GM12872 (cell line): ENCODE results near the gene PGA5.

ENCODE experiments used
- TF ChIP-seq, protein P1 (sequence below): IDR thresholded peaks from 3 replicates; pipeline ENCODE4 v1.5.1; 2011; ENCODE audit warnings: low read depth, mild to moderate bottlenecking, low read length, moderate library complexity; ENCODE audit not compliant: insufficient read depth

The PGA5 gene

DNA sequence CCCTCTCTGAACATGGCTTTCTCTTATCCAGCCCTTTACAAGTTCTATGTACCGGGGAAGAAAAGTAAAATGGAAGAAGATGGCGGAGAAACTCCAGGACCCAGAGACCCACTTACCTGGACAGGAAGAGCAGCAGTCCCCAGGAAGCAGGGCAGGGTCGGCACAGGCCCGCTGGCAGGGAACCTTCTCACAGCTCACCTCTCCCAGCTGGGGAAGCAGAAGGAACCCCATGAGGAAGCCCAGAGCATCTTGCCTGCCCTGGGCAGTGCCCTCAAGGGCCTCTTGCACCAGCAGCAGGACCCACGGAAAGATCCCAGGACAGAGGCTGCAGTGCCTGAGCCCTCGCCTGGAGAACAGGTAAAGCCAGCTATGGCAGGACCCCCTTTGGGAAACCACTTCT lies 23.4 kb downstream of the PGA5 start:
- TF ChIP-seq, protein P1, sequence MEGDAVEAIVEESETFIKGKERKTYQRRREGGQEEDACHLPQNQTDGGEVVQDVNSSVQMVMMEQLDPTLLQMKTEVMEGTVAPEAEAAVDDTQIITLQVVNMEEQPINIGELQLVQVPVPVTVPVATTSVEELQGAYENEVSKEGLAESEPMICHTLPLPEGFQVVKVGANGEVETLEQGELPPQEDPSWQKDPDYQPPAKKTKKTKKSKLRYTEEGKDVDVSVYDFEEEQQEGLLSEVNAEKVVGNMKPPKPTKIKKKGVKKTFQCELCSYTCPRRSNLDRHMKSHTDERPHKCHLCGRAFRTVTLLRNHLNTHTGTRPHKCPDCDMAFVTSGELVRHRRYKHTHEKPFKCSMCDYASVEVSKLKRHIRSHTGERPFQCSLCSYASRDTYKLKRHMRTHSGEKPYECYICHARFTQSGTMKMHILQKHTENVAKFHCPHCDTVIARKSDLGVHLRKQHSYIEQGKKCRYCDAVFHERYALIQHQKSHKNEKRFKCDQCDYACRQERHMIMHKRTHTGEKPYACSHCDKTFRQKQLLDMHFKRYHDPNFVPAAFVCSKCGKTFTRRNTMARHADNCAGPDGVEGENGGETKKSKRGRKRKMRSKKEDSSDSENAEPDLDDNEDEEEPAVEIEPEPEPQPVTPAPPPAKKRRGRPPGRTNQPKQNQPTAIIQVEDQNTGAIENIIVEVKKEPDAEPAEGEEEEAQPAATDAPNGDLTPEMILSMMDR, result no peak

- TF ChIP-seq, protein P1, result no peak
Measured at GRCh38 chr11:61264795-61265194, 23.8 kb downstream of the PGA5 start.

- TF ChIP-seq, protein P1, result no peak
Measured at GRCh38 chr11:61265357-61265756, 24.4 kb downstream of the PGA5 start.

- TF ChIP-seq, protein P1, result no peak
Measured at GRCh38 chr11:61266602-61267001, 25.6 kb downstream of the PGA5 start.

GRCh38 chr11:61267437-61267841 lies 26.5 kb downstream of the PGA5 start:
- TF ChIP-seq, protein P1, result no peak

DNA sequence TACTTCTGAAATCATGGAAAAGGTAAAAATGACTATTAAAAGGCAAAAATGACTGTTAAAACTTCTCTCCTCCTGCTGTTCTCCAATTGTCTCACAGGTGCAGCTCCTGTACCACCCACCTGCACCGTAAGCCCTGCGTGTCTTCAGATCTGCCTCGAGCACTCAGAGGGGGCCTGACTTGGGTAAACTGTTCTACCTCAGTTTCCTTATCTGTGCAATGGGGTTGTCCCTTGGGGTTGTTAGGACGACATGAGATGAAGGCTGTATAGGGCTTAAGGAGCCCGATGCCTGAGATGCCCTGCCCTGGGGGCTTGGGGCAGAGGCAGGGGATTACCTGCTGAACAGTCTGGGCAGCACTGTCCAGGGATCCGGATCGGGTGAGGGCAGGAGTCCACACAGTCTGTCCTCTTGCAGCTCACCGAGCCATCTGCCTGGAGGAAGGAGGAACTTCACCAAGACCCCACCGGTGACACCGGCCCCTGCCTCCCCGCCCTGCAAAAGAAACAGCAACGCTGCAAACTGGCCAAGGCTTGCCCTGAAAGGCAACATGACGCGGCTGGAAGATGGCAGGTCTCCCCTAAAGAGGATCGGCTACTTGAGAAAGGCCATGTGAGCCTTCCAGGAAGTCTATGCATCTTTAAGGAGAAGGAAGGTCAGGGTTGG lies 27.7 kb downstream of the PGA5 start:
- TF ChIP-seq, protein P1, result no peak

DNA sequence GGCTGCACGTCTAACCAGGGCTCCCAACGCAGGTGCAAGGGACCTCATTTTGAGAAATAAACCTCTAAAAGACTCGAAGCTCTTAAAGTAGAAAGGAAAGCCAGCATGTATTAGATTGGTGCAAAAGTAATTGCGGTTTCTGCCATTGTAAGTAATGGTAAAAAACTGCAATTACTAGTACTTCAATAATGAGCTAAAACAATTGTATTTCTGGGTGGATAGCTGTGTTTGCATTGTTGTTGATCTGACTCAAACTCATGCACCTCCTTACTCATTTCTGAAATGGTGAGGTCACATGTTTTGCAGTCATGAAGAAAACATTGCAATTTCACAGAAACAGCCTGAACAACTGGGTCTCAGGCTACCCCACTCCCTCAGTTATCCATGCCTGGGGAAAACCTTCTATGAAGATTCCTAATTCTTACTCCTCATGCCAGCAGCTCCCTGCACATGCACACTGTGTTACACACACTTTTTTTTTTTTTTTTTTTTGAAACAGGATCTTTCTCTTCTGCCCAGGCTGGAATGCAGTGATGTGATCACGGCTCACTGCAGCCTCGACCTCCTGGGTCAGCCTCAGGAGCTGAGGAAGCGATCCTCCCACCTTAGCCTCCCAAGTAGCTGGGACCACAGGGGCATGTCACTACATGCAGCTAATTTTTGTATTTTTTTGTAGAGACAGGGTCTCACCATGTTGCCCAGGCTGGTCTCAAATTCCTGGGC lies 29.5 kb downstream of the PGA5 start:
- TF ChIP-seq, protein P1, result no peak
